ENCODE results near the gene IL3RA.

The IL3RA gene

GRCh38 chrX:1389993-1390285 lies 53.4 kb downstream of the IL3RA start:
- TF ChIP-seq CTCF (IDR thresholded peaks at IDR 0.05; ENCODE audit: borderline replicate concordance, control extremely low read depth, extremely low read depth, insufficient read depth, missing control alignments): no peak
- in situ Hi-C loops (cut with MboI; ENCODE audit: low sequenced_read_pairs, unreplicated experiment): loop anchor here (10.0 kb wide), 1 partner anchor 135 kb away; no protein-coding TSS in a partner anchor
- no peak for DNase-seq (ENCODE audit: low spot score)

- TF ChIP-seq CTCF (IDR thresholded peaks at IDR 0.05; ENCODE audit: borderline replicate concordance, control extremely low read depth, extremely low read depth, insufficient read depth, missing control alignments): no peak
- DNase-seq (ENCODE audit: low spot score): no peak
- in situ Hi-C loops (cut with MboI; ENCODE audit: low sequenced_read_pairs, unreplicated experiment): no loop called here
Measured at GRCh38 chrX:1390621-1391369, 54.2 kb downstream of the IL3RA start.

GRCh38 chrX:1391370-1391706 lies 54.8 kb downstream of the IL3RA start:
- in situ Hi-C loops (cut with MboI; ENCODE audit: low sequenced_read_pairs, unreplicated experiment): no loop called here
- DNase-seq (ENCODE audit: low spot score): peak; percentile 96
- TF ChIP-seq CTCF (IDR thresholded peaks at IDR 0.05; ENCODE audit: borderline replicate concordance, control extremely low read depth, extremely low read depth, insufficient read depth, missing control alignments): no peak

- TF ChIP-seq CTCF (IDR thresholded peaks at IDR 0.05; ENCODE audit: borderline replicate concordance, control extremely low read depth, extremely low read depth, insufficient read depth, missing control alignments): no peak
- peak; percentile 100 for DNase-seq (ENCODE audit: low spot score)
- in situ Hi-C loops (cut with MboI; ENCODE audit: low sequenced_read_pairs, unreplicated experiment): no loop called here
Measured at GRCh38 chrX:1391707-1392375, 55.3 kb downstream of the IL3RA start, which contains the start of gene SLC25A6. TSS of gene SLC25A6 (minus strand) at chrX:1392113. CDS start at chrX:1392009, 104 bp downstream.

- TF ChIP-seq CTCF (IDR thresholded peaks at IDR 0.05; ENCODE audit: borderline replicate concordance, control extremely low read depth, extremely low read depth, insufficient read depth, missing control alignments): no peak
- peak; percentile 79 for DNase-seq (ENCODE audit: low spot score)
- in situ Hi-C loops (cut with MboI; ENCODE audit: low sequenced_read_pairs, unreplicated experiment): no loop called here
Measured at GRCh38 chrX:1392376-1393068, 55.9 kb downstream of the IL3RA start.

GRCh38 chrX:1393871-1394615 lies 57.5 kb downstream of the IL3RA start:
- in situ Hi-C loops (cut with MboI; ENCODE audit: low sequenced_read_pairs, unreplicated experiment): no loop called here
- TF ChIP-seq CTCF (IDR thresholded peaks at IDR 0.05; ENCODE audit: borderline replicate concordance, control extremely low read depth, extremely low read depth, insufficient read depth, missing control alignments): no peak

More at GRCh38 chrX:1393871-1394615, 57.5 kb downstream of the IL3RA start:
- no peak for DNase-seq (ENCODE audit: low spot score)

All from GM13976 (cell line).